ENCODE results near the gene OR4D11.

Gene OR4D11

DNA sequence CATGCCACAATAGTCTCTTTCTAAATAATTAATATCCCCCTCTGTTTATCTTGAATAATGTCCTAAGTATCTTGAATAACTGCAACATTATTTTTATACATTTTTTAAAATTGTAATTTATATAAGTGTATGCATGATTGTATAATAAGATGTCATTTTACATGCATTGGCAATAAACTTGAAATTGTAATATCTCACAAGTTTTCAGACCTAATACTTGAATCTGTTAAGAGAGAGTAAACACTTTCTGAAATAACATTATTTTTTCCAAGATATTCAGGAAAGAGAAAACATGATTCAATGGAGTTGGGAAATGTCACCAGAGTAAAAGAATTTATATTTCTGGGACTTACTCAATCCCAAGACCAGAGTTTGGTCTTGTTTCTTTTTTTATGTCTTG lies at the start of gene OR4D11:
Gene OR4D11 (plus strand): TSS at position 301 of the 400 bp plus-strand sequence. CDS start 0 bp downstream, at position 301.
- FAIRE-seq (no peak), DNase-seq (ENCODE audit: insufficient read length, low spot score) (no peak)
- TF ChIP-seq, protein P1, sequence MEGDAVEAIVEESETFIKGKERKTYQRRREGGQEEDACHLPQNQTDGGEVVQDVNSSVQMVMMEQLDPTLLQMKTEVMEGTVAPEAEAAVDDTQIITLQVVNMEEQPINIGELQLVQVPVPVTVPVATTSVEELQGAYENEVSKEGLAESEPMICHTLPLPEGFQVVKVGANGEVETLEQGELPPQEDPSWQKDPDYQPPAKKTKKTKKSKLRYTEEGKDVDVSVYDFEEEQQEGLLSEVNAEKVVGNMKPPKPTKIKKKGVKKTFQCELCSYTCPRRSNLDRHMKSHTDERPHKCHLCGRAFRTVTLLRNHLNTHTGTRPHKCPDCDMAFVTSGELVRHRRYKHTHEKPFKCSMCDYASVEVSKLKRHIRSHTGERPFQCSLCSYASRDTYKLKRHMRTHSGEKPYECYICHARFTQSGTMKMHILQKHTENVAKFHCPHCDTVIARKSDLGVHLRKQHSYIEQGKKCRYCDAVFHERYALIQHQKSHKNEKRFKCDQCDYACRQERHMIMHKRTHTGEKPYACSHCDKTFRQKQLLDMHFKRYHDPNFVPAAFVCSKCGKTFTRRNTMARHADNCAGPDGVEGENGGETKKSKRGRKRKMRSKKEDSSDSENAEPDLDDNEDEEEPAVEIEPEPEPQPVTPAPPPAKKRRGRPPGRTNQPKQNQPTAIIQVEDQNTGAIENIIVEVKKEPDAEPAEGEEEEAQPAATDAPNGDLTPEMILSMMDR (IDR thresholded peaks at IDR 0.05; ENCODE audit: insufficient read depth, missing control alignments), result no peak

DNA sequence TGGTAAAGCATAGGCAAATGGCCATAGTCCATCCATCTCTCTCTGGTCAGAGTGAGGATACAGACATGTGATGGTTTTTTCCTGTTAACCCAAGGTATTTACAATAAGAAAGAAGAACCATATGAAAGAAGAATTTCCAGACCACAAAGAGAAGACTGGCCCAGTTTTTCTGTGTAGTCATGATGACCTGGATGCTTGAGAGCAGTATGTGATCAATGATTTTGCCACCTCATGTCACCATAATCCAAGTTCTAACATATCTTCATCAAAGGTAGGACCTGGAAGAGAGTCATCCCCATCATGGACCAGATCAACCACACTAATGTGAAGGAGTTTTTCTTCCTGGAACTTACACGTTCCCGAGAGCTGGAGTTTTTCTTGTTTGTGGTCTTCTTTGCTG lies 46.7 kb upstream of the OR4D11 start, which contains the start of gene OR4D6:
Gene OR4D6 (plus strand): TSS at position 301 of the 400 bp plus-strand sequence. CDS start 0 bp downstream, at position 301.
- no peak for FAIRE-seq
- no peak for DNase-seq (ENCODE audit: insufficient read length, low spot score)

DNA sequence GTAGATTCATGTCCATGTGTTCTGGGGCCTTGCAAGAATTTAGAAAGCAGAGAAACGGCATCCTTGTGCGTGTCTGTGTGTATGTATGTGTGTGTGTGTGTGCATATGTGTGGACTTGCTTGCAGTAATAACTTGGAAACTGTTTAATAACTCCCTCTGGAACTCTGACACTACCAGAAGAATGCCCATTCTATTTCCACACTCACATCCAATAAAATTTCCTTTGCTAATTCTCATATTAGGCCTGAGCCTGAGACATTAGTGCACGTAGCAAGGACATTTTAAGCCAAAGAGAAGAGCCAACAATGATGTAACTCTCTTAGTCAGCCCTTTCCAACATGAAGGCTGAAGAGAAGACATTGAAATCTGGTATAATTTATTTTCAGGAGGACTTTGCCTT lies 43.5 kb upstream of the OR4D11 start:
- DNase-seq (ENCODE audit: insufficient read length, low spot score) (no peak), FAIRE-seq (no peak)
- TF ChIP-seq, protein P1 (IDR thresholded peaks at IDR 0.05; ENCODE audit: insufficient read depth, missing control alignments), result no peak

More for the DNA sequence above, 46.7 kb upstream of the OR4D11 start, which contains the start of gene OR4D6:
- TF ChIP-seq, protein P1 (IDR thresholded peaks at IDR 0.05; ENCODE audit: insufficient read depth, missing control alignments), result no peak

DNA sequence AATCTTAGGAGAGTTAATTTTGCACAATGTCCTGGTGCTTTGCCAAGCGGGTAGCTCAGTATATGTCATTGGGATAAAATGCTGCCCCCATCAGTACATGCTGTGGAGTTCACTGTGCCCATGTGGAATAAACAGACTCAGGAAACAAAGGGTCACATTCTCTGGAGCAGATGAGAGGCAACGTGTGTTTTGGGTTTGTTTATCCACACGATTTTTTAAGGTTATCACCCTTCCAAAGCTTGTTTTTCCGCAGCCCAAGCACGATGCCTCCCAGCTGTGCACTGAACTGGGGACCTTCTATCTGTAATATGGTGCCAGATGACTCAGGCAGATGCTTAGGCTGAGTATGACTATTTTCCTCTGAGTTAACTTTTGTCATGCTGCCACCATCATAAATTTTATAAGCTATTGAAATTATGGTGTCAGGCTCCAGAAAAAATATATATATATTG lies 40.2 kb upstream of the OR4D11 start:
- no peak for FAIRE-seq
- TF ChIP-seq, protein P1 (IDR thresholded peaks at IDR 0.05; ENCODE audit: insufficient read depth, missing control alignments), result no peak
- DNase-seq (ENCODE audit: insufficient read length, low spot score), result no peak

DNA sequence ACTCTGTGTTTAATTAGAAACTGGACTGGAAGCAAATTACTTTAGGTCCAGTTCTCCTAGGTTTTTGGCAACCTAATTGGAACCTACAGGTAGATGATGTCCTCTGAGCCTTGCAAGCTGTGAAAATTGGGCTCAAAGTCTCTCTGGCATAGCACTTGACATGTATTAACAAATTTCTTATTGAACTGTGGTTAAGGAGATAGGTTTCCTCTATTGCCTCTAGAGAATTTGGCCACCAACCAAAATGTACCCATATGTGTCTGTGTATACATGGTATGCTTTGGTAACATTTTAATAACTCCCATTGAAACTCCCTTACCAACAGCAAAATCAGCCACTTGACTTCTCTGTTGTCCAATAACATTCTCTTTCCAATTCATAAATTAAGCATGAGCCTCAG lies 30.4 kb upstream of the OR4D11 start, which contains the start of gene OR4D10:
Gene OR4D10 (plus strand): TSS at position 301 of the 400 bp plus-strand sequence. CDS start 4,115 bp downstream, outside the sequence.
- DNase-seq (ENCODE audit: insufficient read length, low spot score), result no peak
- TF ChIP-seq, protein P1 (IDR thresholded peaks at IDR 0.05; ENCODE audit: insufficient read depth, missing control alignments), result no peak
- FAIRE-seq, result no peak

DNA sequence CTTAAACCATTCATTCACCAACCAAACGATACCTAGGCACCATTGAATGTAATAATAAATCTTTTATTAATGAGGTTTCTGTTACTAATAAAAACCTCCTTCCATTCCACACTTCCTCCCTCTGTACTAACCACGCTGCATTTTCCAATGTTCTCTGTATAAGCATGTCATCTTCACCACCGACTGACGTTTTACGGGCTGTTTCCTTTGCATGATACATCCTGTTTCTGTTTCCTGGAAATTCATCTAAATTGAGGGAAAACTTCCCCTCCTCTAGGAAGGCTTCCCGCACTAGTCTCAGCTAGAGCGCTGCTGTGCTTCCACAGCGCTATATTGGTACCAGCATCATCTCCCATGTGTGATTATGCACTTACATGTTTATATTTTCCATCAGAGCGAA lies 28.2 kb upstream of the OR4D11 start:
- TF ChIP-seq, protein P1 (IDR thresholded peaks at IDR 0.05; ENCODE audit: insufficient read depth, missing control alignments), result no peak
- no peak for FAIRE-seq
- DNase-seq (ENCODE audit: insufficient read length, low spot score), result no peak

DNA sequence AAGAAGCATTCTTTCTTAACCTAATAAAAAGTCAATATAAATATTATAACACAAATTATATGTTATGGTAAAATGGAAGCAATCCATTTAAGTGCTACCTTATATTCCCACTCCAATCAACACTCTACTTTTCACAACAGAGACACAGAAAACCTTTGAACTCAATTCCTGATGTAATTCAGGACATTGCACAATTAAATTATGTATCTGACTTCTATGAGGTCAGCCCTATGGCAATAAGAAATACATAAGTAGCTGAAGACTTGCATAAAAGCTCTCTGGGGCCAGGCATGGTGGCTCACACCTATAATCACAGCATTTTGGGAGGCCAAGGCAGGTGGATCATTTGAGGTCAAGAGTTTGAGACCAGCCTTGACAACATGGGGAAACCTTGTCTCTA lies 23.5 kb upstream of the OR4D11 start:
- FAIRE-seq, result no peak
- TF ChIP-seq, protein P1 (IDR thresholded peaks at IDR 0.05; ENCODE audit: insufficient read depth, missing control alignments), result no peak
- DNase-seq (ENCODE audit: insufficient read length, low spot score), result no peak

Measured in D721Med (cell line).